Fibroblast of mammary gland (primary cell): ENCODE results near the gene OSTN.
A peak's percentile ranks its signal among the peaks of the same experiment; 100 is the strongest.
"Not testable (repeated sequence)": the region's sequence is repeated elsewhere in the genome, so short reads cannot be mapped to it uniquely, and the experiment has no call there.

Source experiments
- DNase-seq: peaks from one replicate; pipeline ENCODE4 v3.0.0-alpha.2; 2010; ENCODE audit warnings: low read depth
- H3K4me3 ChIP-seq: 2 replicates; pipeline ENCODE4 v1.5.1; 2011; ENCODE audit warnings: low read depth, mild to moderate bottlenecking, low read length, moderate library complexity; ENCODE audit not compliant: control insufficient read depth
- CTCF ChIP-seq: conservative IDR thresholded peaks from 2 replicates; pipeline ENCODE4 v1.5.1; 2011; ENCODE audit warnings: low read depth, low read length, inconsistent platforms; ENCODE audit not compliant: control insufficient read depth, insufficient read depth

Gene OSTN

GRCh38 chr3:191239407-191240031, 40.5 kb downstream of the OSTN start:
- TF ChIP-seq CTCF = no peak
- DNase-seq = no peak
- H3K4me3 ChIP-seq = no peak overlapping the region

- no peak for TF ChIP-seq CTCF
- H3K4me3 ChIP-seq = no peak overlapping the region
- no peak for DNase-seq
These were observed 41.4 kb downstream of the OSTN start for GRCh38 chr3:191240486-191240885.

- H3K4me3 ChIP-seq = no peak overlapping the region
- peak; percentile 47 for TF ChIP-seq CTCF
- peak; percentile 41 for DNase-seq
These were observed 45.3 kb downstream of the OSTN start for GRCh38 chr3:191244242-191244867.

GRCh38 chr3:191246034-191246433, 47.0 kb downstream of the OSTN start:
- not testable (repeated sequence) for H3K4me3 ChIP-seq, DNase-seq

- no peak overlapping the region for H3K4me3 ChIP-seq
- TF ChIP-seq CTCF = no peak
- DNase-seq = peak; percentile 80
These were observed 47.6 kb downstream of the OSTN start for GRCh38 chr3:191246630-191247029.

GRCh38 chr3:191253089-191253799, 54.2 kb downstream of the OSTN start:
- TF ChIP-seq CTCF = no peak
- no peak overlapping the region for H3K4me3 ChIP-seq
- DNase-seq = no peak
